HG03103 (cell line): Measurements from ENCODE around the gene RPL35A.
"Not testable (repeated sequence)": the region's sequence is repeated elsewhere in the genome, so short reads cannot be mapped to it uniquely, and the experiment has no call there.

Source experiments
- ATAC-seq: cut with Tn5 transposase; IDR thresholded peaks from one replicate; pipeline ENCODE4 v1.9.1; 2021; ENCODE audit warnings: low read depth; ENCODE audit not compliant: unreplicated experiment

RPL35A gene

DNA sequence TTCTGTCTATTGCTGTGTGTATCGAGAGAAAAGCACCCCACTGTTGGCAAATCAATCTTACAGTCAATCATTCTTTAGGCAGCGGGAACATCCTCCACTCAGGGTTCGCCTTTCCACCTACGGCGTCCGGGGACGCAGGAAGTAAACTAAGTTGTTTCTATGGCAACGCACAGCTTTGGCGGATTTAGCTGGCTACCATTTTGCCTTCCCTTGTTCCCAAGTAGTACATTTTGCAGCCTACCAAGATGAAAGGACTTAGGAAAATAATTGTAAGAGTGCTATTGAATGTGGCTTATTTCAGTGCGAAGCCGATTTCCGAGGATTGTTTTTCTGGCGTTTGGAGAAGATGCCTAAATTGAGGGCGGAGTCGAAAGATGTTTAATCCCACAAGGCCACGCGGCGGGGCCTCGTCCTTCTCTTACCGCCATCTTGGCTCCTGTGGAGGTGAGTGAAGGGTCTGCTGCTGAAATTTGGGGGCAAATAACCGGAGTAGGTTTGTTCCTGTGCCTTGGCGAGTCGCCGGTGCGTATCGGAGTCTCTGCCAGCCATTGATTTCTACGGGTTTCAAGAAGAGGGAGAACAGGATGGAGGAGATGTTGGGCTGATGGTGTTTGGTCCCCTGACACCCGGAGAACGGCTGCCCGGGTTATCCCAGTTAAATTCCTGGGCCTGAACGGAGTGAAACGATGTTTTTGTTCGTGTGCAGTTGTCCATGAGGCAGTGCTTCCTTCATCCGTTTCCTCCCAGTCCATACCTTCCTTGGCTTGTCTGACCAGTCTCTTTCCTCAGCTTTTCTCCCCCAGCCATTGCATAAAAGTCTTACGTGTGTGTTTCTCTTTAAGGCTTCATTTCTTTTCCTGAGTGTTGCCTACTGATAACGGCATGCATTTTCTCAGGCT lies at the start of gene RPL35A:
RPL35A (plus strand) TSS at position 413 of the 899 bp plus-strand sequence. CDS start 778 bp downstream, outside the sequence.
- ATAC-seq, result peak; percentile 88

- ATAC-seq, result no peak
These were observed 48.4 kb upstream of the RPL35A start for GRCh38 chr3:197901626-197902025.

- peak; percentile 75 for ATAC-seq
These were observed 43.8 kb upstream of the RPL35A start for GRCh38 chr3:197906023-197906849.

- ATAC-seq, result no peak
These were observed 43.2 kb upstream of the RPL35A start for GRCh38 chr3:197906850-197907187.

GRCh38 chr3:197907196-197907595 lies 42.8 kb upstream of the RPL35A start:
- ATAC-seq, result no peak

GRCh38 chr3:197908550-197908949 lies 41.4 kb upstream of the RPL35A start:
- not testable (repeated sequence) for ATAC-seq

DNA sequence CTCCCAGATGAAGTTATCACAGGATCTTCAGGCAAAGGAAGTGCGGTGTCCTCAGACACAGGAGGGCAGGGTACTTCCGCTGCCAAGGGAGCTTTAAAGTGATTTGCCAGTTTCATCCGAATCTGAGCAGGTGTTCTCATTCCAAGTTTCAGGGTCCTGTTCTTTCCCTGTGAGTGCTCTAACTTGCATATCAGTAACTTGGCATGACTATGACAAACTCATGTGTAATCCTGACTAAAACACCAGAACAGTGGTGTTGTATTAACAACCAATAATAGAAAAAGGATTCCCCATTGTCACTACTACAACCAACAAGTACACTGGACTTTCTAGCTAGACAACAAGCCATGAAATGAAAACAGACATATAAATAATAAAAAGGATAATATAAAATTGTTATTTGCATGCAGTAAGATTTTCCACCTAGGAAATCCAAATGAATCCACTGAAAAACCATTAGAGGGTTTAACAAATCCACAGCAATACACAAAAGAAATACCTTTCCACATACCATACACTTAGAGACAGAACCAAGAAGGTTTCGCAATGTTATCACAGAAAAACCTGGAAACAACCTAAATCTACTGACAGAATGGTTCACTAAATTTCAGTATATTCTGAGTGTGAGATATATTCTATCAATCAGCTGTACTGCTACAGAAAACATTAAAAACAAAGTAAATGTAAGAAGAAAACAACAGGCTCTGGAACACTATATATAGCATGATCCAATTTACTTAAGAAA lies 40.9 kb upstream of the RPL35A start:
- no peak for ATAC-seq

DNA sequence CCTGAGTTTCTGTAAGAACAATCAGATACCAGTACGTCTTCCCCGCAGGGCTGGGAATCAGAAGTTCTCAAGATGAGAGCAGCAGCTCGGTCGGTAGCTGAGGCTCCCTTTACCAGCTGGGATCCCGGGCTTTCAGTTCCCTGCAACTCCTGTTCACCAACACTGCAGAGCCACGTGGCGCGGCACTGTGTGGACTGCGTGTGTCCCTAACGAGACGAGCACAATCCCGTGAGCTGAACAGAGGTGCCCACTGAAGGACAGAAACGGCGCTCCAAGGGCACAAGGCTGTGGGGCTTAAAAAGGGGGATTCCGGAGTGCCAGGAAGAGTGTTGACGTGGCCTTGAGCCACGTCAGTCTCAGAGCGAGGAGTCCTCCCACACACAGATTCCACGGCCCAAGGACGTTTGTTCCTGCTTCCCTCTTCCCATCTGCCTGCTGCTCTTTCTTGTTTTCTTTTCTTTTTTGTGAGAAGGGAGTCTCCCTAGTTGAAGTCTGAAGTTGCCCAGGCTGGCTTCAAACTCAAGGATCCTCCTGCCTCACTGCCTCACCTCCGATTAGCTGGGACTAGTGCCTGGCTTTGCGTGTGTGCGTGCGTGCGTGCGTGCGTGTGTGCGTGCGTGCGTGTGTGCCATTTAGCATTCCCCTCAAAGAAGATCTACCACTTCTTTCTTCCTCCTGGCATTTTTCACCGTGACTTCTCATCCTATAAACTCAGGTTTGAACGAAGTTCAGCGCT lies 37.1 kb upstream of the RPL35A start:
- no peak for ATAC-seq

GRCh38 chr3:197913641-197914380 lies 36.2 kb upstream of the RPL35A start:
- ATAC-seq, result no peak

GRCh38 chr3:197921429-197922275 lies 28.3 kb upstream of the RPL35A start:
- ATAC-seq, result not testable (repeated sequence)

GRCh38 chr3:197926418-197926817 lies 23.6 kb upstream of the RPL35A start:
- ATAC-seq, result no peak

GRCh38 chr3:197927578-197927977 lies 22.4 kb upstream of the RPL35A start:
- not testable (repeated sequence) for ATAC-seq

- ATAC-seq, result no peak
These were observed 13.1 kb upstream of the RPL35A start for GRCh38 chr3:197936819-197937384.

GRCh38 chr3:197940745-197941384 lies 9.1 kb upstream of the RPL35A start:
- ATAC-seq, result no peak

DNA sequence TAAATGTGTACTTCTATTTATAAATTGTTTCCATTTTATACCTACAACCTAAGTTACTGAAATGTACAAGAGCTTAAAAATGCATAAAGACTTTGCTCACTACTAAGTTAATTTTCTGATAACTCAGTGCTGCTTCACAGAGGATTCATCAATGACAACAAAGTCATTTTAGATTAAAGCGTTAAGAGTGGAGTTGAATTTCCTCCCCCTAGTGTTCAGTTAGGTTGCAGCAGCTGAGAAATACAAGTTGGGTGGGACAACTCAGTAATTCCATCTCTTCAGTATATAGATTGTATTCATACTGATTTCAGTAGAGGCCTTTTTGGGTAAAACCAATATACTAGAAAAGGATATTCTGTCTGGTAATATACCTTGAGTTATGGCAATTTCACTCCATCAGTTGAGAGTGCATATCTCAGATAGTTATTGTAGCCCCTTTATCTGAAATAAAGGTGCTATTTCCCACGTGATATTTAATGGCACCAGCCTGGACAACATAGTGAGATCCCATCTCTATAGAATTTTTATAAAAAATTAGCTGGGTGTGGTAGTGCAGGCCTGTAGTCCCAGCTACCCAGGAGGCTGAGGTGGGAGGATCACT lies 6.9 kb upstream of the RPL35A start:
- no peak for ATAC-seq

- ATAC-seq, result no peak
These were observed 706 bp upstream of the RPL35A start for GRCh38 chr3:197949191-197949777.

DNA sequence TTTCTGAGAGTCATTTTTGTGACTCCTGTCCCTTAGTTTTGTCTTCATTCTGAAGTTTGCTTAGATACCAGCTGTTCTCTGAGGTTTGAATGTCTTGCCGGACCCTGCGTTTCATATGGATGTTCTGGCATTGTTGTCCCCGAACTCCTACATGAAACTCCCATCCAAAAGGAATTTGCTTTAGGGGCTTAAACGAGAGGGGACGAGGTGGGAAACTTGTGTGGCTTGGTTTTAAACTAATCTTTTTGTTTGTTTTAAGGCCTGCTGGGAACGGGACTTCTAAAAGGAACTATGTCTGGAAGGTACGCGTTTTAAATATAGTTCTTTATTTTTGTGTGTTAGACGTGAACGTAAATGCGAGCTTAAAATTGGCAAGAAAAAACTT lies 679 bp downstream of the RPL35A start:
- ATAC-seq, result no peak
